ENCODE data around the gene REPS1. TPM values are rescaled to one million over a fixed set of nuclear protein-coding genes. Genes with fewer than 3 reads are reported as not detected.
"Not testable (repeated sequence)": the region's sequence is repeated elsewhere in the genome, so short reads cannot be mapped to it uniquely, and the experiment has no call there.

REPS1 gene
- total RNA-seq, 1 experiment from 2014 or later, result 55.8 TPM

DNA sequence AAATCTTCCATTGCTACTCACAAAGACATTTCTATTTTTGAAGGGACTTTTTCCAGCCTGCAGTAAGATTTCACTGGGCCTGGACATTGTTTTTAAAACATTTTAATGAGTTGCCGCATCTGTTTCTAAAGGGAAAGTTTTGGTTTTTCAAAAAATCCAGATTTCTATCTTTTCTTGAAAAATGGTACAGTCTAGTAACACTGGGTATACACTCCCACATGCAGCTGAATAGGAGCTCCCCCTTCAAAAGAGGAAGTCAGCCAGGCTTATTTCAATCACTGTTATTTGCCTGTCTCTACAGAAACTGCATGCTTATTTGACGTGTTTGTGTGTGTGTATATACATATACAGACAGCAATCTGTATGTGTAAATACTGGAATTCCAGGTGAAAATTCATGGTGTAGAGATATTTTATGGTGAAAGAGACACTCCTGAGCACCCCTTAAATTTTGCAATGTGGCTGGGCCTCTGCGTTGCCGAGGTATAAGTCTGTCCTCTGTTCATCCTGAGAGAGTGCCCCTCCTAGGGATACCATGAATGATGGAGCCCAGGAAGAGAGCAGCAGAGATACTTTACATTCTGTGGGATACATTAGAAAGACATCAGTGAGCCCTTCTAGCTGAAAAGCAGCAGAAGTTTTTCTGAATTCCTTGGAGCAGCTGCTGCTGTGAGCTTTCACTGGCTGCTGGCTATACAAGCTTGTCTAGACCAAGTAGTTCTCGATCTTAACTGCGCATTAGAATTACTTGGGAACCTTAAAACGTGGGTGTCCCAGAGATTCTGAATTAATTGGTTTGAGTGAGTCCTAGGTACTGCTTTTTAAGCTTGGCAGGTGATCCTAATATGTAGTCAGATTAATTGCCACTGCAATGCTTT is 28.5 kb upstream of the REPS1 start:
- Histone ChIP-seq H3K36me3 (replicated peaks; ENCODE audit: control insufficient read depth, insufficient read depth, low read length) (no peaks in the 10 kb centered on the region), H3K4me3 (ENCODE audit: insufficient read depth, low read depth, low read length) (no peak overlapping the region), H3K27me3 (ENCODE audit: control insufficient read depth, insufficient read depth, low read length) (no peaks in the 10 kb centered on the region; the same call in 1 of the 2 replicates)
- no peak for DNase-seq

DNA sequence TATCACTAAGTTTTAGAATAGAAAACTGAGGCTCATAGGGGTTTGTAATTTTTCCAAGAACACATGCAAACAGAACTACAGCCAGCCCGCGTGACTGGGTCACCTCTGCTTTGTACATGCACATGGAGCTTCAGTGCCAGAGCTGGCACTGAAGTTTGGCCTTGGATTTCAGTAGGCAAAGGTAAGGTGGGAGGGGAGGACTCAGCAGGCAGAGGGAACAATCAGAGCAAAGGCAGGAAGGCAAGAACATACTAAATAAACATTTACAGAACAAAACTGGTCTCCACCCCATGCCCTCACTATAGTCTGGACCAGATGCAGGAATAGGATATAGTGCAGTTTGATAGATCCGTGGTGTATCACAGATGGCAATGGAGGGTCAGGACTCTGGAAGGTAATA is 26.9 kb upstream of the REPS1 start:
- Histone ChIP-seq H3K36me3 (replicated peaks; ENCODE audit: control insufficient read depth, insufficient read depth, low read length) (no peaks in the 10 kb centered on the region), H3K27me3 (ENCODE audit: control insufficient read depth, insufficient read depth, low read length) (no peaks in the 10 kb centered on the region; the same call in 1 of the 2 replicates), H3K4me3 (ENCODE audit: insufficient read depth, low read depth, low read length) (no peak overlapping the region)
- DNase-seq, result no peak

DNA sequence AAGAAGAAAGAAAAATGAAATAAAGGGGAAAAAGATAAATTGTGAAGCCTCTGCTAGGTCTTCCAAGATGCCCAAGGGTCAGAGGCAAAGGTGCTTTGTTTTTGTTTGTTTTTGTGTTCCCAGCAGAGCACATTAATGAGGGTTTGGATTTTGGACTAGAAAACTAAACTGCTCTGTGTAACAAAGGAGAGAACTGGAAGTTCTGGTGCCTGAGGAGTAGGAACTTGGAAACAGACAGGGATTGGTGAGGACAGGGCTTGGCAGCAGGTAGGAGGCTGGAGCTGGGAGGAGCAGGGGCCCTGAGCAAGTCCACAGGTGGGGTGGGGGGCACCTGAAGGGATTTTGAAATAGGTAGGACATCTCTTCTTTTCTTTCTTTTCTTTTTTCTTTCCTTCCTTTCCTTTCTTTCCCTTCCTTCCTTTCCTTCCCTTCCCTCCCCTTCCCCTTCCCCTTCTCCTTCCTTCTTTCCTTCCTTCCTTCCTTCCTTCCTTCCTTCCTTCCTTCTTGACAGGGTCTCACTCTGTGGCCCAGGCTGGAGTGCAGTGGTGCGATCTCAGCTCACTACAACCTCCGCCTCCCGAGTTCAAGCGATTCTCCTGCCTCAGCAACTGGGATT is 25.2 kb upstream of the REPS1 start:
- no peak for DNase-seq
- no peaks in the 10 kb centered on the region; the same call in 1 of the 2 replicates for H3K27me3 ChIP-seq (ENCODE audit: control insufficient read depth, insufficient read depth, low read length)
- no peak overlapping the region for H3K4me3 ChIP-seq (ENCODE audit: insufficient read depth, low read depth, low read length)
- H3K36me3 ChIP-seq (replicated peaks; ENCODE audit: control insufficient read depth, insufficient read depth, low read length), result no peaks in the 10 kb centered on the region

DNA sequence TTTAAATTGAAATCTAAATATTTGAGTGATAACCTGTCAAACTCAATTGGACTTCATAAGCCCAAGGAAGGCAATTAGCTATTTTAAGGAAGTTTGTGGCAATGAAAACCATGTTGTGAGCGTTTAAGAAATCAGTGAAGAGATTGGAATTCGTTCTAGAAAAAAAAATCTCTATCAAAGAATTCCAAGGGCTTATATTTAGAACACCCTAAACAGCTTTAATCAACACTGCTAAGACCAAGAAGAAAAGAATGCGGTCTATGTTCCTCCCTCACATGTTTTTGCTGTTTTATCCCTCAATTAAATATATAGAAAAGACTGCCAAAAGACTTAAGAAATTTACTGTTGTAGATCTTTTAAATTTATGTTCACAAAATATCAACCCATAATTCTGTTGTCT is 23.9 kb upstream of the REPS1 start:
- H3K36me3 ChIP-seq (replicated peaks; ENCODE audit: control insufficient read depth, insufficient read depth, low read length), result no peaks in the 10 kb centered on the region
- H3K4me3 ChIP-seq (ENCODE audit: insufficient read depth, low read depth, low read length), result no peak overlapping the region
- no peaks in the 10 kb centered on the region; the same call in 1 of the 2 replicates for H3K27me3 ChIP-seq (ENCODE audit: control insufficient read depth, insufficient read depth, low read length)
- no peak for DNase-seq

DNA sequence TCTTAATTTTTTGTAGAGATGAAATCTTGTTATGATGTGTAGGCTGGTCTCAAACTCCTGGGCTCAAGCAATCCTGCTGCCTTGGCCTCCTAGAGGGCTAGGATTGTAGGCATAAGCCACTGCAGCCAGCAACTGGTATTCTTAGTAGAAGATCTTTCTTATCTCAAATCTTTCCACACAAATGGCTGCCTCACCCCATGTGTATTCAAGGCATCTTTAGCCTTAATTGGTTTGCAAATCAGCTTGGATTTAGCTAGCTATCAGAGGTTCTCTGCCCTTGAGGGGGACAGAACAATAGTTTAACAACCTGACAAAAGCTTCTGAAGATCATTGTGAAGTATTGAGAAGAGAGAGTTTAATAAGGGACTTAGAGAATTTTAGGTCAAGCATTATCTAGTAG is 22.6 kb upstream of the REPS1 start:
- H3K4me3 ChIP-seq (ENCODE audit: insufficient read depth, low read depth, low read length), result no peak overlapping the region
- H3K27me3 ChIP-seq (ENCODE audit: control insufficient read depth, insufficient read depth, low read length), result no peaks in the 10 kb centered on the region; the same call in 1 of the 2 replicates
- no peak for DNase-seq
- H3K36me3 ChIP-seq (replicated peaks; ENCODE audit: control insufficient read depth, insufficient read depth, low read length), result no peaks in the 10 kb centered on the region

DNA sequence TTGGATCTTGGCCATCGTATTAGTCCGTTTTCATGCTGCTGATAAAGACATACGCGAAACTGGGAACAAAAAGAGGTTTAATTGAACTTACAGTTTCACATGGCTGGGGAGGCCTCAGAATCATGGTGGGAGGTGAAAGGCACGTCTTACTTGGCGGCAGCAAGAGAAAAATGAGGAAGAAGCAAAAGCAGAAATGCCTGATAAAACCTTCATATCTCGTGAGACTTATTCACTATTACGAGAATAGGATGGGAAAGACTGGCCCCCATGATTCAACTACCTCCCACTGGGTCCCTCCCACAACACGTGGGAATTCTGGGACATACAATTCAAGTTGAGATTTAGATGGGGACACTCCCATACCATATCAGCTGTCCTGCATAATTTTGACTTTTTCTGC is 20.1 kb upstream of the REPS1 start:
- Histone ChIP-seq H3K4me3 (ENCODE audit: insufficient read depth, low read depth, low read length) (no peak overlapping the region), H3K36me3 (replicated peaks; ENCODE audit: control insufficient read depth, insufficient read depth, low read length) (no peaks in the 10 kb centered on the region), H3K27me3 (ENCODE audit: control insufficient read depth, insufficient read depth, low read length) (no peaks in the 10 kb centered on the region)
- DNase-seq, result no peak

DNA sequence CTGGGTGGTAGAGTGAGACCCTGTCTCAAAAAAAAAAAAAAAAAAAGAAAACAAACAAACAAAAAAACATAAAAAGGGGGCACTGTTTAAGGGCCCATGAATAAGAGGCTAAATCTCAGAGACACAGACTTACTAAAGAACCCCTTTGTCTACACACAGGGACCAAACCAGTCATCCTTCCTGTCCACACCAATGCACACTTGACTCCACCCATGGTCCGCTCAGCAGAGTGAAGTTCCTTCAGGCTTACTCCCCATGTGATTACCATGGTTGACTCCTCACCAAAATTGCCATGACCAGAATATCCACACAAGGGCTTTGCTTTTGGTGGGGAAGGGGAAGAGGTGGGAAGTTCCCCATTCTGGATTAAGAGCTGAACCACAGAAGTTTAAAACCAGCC is 19.4 kb upstream of the REPS1 start:
- Histone ChIP-seq H3K36me3 (replicated peaks; ENCODE audit: control insufficient read depth, insufficient read depth, low read length) (no peaks in the 10 kb centered on the region), H3K27me3 (ENCODE audit: control insufficient read depth, insufficient read depth, low read length) (no peaks in the 10 kb centered on the region), H3K4me3 (ENCODE audit: insufficient read depth, low read depth, low read length) (no peak overlapping the region)
- no peak for DNase-seq

DNA sequence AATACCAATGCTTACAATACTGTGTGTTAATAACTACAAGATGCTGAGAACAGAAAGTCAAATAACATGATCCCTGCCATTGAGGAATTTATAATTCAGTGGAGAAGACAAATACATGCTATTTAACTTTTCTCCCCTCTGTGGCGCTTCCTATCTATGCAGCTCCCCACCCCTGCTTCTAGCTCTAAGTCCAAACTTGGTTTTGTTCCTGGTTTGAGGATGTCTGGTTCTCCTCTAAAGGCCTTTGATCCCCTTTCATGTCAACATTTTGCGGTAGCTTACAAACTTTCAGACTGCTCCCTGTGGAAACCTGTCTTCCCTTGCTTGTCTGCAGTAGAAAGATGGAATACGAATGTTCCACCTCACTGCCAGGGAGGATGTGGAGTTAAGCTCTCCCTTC is 18.4 kb upstream of the REPS1 start:
- no peak overlapping the region for H3K4me3 ChIP-seq (ENCODE audit: insufficient read depth, low read depth, low read length)
- DNase-seq, result no peak
- no peaks in the 10 kb centered on the region for H3K36me3 ChIP-seq (replicated peaks; ENCODE audit: control insufficient read depth, insufficient read depth, low read length)
- H3K27me3 ChIP-seq (ENCODE audit: control insufficient read depth, insufficient read depth, low read length), result no peaks in the 10 kb centered on the region

DNA sequence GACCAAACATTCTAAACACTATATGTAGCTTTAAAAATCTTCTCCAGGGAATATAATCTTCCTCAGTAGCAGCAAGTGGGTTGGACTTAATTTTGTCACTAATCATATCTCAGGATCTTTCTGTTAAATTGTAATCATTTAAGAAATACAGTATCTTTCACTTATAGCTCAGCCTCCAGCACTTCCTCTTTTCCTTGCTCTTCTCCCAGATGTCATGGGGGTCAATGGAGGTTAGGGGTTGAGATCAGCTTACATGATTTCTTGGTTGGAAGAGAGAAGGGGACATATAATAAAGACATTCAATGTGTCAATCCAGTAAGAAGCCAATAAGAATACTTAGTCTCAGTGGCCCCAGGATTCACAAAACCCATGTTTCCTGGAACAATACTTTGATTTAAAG is 15.7 kb upstream of the REPS1 start:
- Histone ChIP-seq H3K4me3 (ENCODE audit: insufficient read depth, low read depth, low read length) (no peak overlapping the region), H3K27me3 (ENCODE audit: control insufficient read depth, insufficient read depth, low read length) (no peaks in the 10 kb centered on the region), H3K36me3 (replicated peaks; ENCODE audit: control insufficient read depth, insufficient read depth, low read length) (no peaks in the 10 kb centered on the region)
- DNase-seq, result no peak

DNA sequence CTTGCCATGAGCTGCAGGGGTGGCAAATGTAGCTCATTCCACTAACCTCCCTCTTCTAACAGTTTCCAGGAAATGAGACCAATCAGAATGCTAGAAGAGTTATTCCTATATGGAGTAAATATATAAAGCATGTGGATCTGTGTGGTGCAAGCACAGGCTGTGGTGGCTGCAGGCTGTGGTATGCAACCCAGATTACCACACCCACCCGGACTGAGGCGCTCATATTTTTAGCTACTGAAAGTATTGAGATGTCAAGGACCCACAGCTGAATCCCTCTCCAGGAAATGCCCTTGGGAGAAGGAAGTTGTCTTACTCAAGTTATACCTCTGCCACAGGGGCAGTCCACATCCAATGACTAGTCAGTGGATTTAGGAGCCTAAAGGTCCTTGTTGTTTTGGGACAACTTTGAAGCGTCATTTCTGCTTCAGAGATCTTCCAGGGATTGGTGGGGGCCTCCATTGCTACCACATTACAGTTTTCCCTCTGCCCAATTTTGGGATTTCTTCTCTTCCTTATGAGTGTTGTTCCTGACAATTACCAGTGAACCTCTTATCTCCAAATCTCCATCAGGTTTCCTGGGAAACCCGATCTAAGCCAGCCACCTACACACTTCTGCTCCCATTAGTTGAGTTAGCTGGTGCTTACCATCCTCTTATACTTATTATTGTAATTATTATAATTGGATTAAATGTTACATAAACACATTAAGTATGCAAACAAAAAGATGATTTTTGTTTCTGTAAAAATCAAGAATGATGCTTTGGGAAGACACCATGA is 12.1 kb upstream of the REPS1 start:
- no peaks in the 10 kb centered on the region for H3K27me3 ChIP-seq (ENCODE audit: control insufficient read depth, insufficient read depth, low read length)
- H3K36me3 ChIP-seq (replicated peaks; ENCODE audit: control insufficient read depth, insufficient read depth, low read length), result no peaks in the 10 kb centered on the region
- H3K4me3 ChIP-seq (ENCODE audit: insufficient read depth, low read depth, low read length), result no peak overlapping the region
- no peak for DNase-seq

DNA sequence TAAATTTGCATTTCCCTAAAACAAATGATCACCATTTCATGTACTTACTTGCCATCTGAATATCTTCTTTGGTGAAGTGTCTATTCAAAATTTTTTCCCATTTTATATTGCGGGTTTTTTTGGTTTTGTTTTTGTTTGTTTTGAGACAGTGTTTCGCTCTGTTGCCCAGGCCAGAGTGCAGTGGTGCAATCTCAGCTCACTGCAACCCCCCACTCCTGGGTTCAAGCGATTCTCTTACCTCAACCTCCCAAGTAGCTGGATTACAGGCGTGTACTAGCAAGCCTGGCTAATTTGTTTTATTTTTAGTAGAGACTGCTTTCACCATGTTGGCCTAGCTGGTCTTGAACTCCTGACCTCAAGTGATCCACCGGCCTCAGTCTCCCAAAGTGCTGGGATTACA is 9.1 kb upstream of the REPS1 start:
- no peak for DNase-seq
- Histone ChIP-seq H3K36me3 (replicated peaks; ENCODE audit: control insufficient read depth, insufficient read depth, low read length) (no peaks in the 10 kb centered on the region), H3K27me3 (ENCODE audit: control insufficient read depth, insufficient read depth, low read length) (no peaks in the 10 kb centered on the region), H3K4me3 (ENCODE audit: insufficient read depth, low read depth, low read length) (no peak overlapping the region)

DNA sequence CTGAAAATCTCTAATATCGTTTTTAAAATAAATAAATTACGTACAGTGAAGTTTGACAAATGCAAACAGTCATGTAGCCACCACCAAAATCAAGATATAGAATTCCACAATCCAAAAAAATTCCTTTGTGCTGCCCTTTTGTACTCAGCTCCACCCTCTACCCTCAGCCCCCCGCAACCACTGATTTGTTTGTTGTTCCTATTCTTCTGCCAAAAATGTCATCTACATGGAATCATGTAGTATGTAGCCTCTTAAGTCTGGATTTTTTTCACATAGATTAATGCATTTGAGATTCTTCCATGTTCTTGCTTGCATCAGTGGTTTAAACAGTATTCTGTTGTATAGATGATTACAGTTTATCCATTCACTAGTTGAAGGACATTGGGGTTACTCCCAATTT is 8.5 kb upstream of the REPS1 start:
- Histone ChIP-seq H3K27me3 (ENCODE audit: control insufficient read depth, insufficient read depth, low read length) (no peaks in the 10 kb centered on the region), H3K36me3 (replicated peaks; ENCODE audit: control insufficient read depth, insufficient read depth, low read length) (no peaks in the 10 kb centered on the region), H3K4me3 (ENCODE audit: insufficient read depth, low read depth, low read length) (no peak overlapping the region)
- DNase-seq, result no peak

DNA sequence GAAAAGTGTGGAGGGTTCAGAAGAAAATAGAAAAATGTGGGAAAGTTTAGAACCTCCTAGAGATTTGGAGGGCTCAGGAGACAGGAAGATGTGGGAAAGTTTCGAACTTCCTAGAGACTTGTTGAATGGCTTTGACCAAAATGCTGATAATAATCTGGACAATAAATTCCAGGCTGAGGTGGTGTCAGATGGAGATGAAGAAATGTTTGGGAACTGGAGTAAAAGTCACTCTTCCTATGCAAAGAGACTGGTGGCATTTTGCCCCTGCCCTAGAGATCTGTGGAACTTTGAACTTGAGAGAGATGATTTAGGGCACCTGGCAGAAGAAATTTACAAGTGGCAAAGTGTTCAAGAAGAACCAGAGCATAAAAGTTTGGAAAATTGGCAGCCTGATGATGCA is 5.4 kb upstream of the REPS1 start:
- not testable (repeated sequence) for H3K36me3 ChIP-seq (replicated peaks; ENCODE audit: control insufficient read depth, insufficient read depth, low read length); H3K27me3 ChIP-seq (ENCODE audit: control insufficient read depth, insufficient read depth, low read length); DNase-seq; H3K4me3 ChIP-seq (ENCODE audit: insufficient read depth, low read depth, low read length)

DNA sequence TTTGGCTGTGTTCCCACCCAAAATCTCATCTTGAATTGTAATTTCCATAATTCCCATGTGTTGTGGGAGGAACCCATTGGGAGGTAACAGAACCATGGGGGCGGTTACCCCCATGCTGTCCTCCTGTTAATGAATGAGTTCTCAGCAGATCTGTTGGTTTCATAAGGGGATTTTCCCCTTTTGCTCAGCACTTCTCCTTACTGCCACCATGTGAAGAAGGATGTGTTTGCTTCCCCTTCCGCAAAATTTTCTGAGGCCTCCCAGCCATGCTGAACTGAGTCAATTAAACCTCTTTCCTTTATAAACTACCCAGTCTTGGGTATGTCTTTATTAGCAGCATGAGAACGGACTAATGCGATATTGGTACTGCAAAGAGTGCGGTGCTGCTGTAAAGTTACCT is 4.9 kb upstream of the REPS1 start:
- DNase-seq; H3K4me3 ChIP-seq (ENCODE audit: insufficient read depth, low read depth, low read length); H3K27me3 ChIP-seq (ENCODE audit: control insufficient read depth, insufficient read depth, low read length): not testable (repeated sequence)

DNA sequence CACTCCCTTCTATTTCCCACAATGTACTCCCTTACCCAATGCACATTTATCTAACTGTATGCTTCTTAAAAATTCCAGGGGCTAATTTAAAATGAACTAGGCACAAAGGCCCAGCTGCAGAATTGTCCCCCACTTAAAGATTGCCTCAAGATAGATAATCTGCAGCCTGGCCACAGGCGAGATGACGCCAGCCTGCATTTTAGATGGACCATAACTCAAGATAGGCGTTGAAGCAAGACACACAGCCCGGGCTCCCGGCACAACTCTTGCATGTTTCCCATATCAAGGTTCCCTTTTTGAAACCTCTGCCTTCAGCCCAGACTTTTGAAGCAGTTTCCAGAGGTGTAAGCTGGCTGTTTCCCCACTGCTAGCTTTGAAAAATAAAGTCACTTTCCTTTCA is 3.2 kb upstream of the REPS1 start:
- no peak for DNase-seq
- no peak overlapping the region for H3K4me3 ChIP-seq (ENCODE audit: insufficient read depth, low read depth, low read length)
- no peaks in the 10 kb centered on the region for H3K36me3 ChIP-seq (replicated peaks; ENCODE audit: control insufficient read depth, insufficient read depth, low read length)
- no peaks in the 10 kb centered on the region for H3K27me3 ChIP-seq (ENCODE audit: control insufficient read depth, insufficient read depth, low read length)

More for the DNA sequence above, 4.9 kb upstream of the REPS1 start:
- H3K36me3 ChIP-seq (replicated peaks; ENCODE audit: control insufficient read depth, insufficient read depth, low read length), result not testable (repeated sequence)

All from H7 (cell line).